Measurements from ENCODE around the gene XPR1.

- TF ChIP-seq CTCF (IDR thresholded peaks at IDR 0.05) (no peak), POLR2A (IDR thresholded peaks at IDR 0.05) (no peak), POLR2AphosphoS5 (IDR thresholded peaks at IDR 0.05) (no peak), EP300 (IDR thresholded peaks at IDR 0.05) (no peak)
Measured at GRCh38 chr1:180731131-180731530, 99.3 kb downstream of the XPR1 start.
